NCI-H2227 treated with DMSO at 0.1 percent for 48 hours (cell line): ENCODE data around the gene CYP2F1.
A peak's percentile ranks its signal among the peaks of the same experiment; 100 is the strongest.

Experiments
- DNase-seq: peaks from one replicate; lab custom pipeline; 2025; lab: John Stamatoyannopoulos, UW

CYP2F1 gene

DNA sequence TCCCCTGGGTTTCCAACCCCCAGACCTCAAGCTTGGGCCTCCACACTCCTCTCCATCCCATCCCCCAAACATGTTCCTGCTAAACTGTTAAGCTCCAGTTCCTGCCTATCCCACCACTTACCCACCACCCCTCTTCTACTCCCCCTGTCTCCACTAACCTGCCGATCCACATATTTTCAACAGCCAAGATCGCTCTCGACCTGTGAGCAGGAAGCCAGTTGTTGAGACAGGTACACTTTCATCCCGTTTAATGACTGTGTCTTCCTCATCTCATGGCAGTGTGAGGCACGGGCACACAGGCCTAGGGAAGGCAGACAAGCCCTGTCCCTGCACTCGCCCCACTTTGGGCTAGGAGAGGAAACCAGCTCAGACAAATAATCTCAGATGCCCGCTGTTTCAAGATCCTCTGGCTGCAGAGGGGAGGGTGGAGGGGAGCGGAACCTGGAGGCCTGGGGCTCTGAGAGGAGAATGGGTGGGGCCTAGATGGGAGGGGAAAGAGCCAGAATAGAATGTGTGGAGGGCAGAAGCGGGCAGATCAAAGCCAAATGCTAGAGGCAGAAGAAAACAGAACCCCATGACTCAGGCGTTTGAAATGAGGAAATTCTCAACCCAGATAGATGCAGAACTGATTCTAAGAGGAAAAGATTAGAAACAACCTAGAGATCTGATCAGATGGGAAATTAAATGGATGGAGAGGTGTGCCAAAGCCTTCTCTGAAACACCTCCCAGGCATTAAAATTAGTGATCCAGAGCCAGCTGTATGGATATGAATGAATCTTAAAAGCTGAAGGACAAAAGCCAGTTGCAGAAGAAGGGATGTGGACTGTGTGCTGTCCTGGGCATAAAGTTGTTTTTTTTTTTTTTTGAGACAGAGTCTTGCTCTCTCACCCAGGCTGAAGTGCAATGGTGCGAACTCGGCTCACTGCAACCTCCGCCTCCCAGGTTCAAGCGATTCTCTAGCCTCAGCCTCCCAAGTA is 61.9 kb downstream of the CYP2F1 start:
- DNase-seq, result peak; percentile 61
